Common myeloid progenitor, CD34-positive (primary cell): ENCODE results near the gene DGAT2L6.
"Not testable (repeated sequence)": the region's sequence is repeated elsewhere in the genome, so short reads cannot be mapped to it uniquely, and the experiment has no call there.

Experiments
- CTCF ChIA-PET: fragments of 350-600 bp; sonication (Branson Sonifier 250); formaldehyde crosslinking; loops from one replicate; lab custom pipeline; 2021; ENCODE audit warnings: antibody characterized with exemption; lab: Charles Lee
- POLR2A ChIA-PET: fragments of 350-600 bp; sonication (Branson Sonifier 250); formaldehyde crosslinking; loops from one replicate; lab custom pipeline; 2021; ENCODE audit warnings: antibody characterized with exemption; lab: Charles Lee
- DNase-seq, 3 donors: peaks; one replicate each; pipeline versions ENCODE4 v3.0.0 to v3.0.0-alpha.2; 2013
- H3K27ac ChIP-seq, 2 experiments: 1 replicate in 1 of 2; 2 replicates in 1 of 2; pipeline ENCODE4 v1.7.0; 2013; ENCODE audit warnings: inconsistent platforms in 2 of 2, low read length in 2 of 2, mild to moderate bottlenecking in 2 of 2, low read depth in 1 of 2, moderate library complexity in 1 of 2; ENCODE audit not compliant: severe bottlenecking in 2 of 2, insufficient read depth in 1 of 2, poor library complexity in 1 of 2
- H3K27me3 ChIP-seq, 5 experiments: replicated peaks in 2 of 5; 1 replicate in 3 of 5; 2 replicates in 2 of 5; pipeline versions ENCODE4 v1.6.1 to v1.7.0; 2013; ENCODE audit warnings: low read length in 4 of 5, mild to moderate bottlenecking in 2 of 5, moderate library complexity in 2 of 5, inconsistent platforms in 1 of 5; ENCODE audit not compliant: insufficient read depth in 5 of 5, control insufficient read depth in 4 of 5
- H3K36me3 ChIP-seq, 4 experiments: 1 replicate in 2 of 4; 2 replicates in 2 of 4; pipeline versions ENCODE4 v1.6.1 to v1.7.0; 2013; ENCODE audit warnings: low read length in 3 of 4, control low read depth in 1 of 4, mild to moderate bottlenecking in 1 of 4; ENCODE audit not compliant: control insufficient read depth in 4 of 4, insufficient read depth in 4 of 4
- H3K4me1 ChIP-seq, 4 experiments: 1 replicate in 3 of 4; 2 replicates in 1 of 4; pipeline versions ENCODE4 v1.6.1 to v1.7.1; 2013; ENCODE audit warnings: low read length in 3 of 4, mild to moderate bottlenecking in 3 of 4, control low read depth in 1 of 4, inconsistent platforms in 1 of 4, moderate library complexity in 1 of 4; ENCODE audit not compliant: control insufficient read depth in 4 of 4, insufficient read depth in 4 of 4; ENCODE audit errors: control extremely low read depth in 1 of 4
- H3K4me3 ChIP-seq, 7 experiments: 1 replicate in 4 of 7; 2 replicates in 3 of 7; pipeline versions ENCODE4 v1.5.1 to v1.7.0; 2013; ENCODE audit warnings: mild to moderate bottlenecking in 7 of 7, low read length in 6 of 7, moderate library complexity in 6 of 7, inconsistent platforms in 2 of 7, low read depth in 2 of 7, control low read depth in 1 of 7; ENCODE audit not compliant: insufficient read depth in 4 of 7, control insufficient read depth in 1 of 7; ENCODE audit errors: extremely low read depth in 1 of 7
- H3K9me3 ChIP-seq, 5 experiments: 1 replicate in 4 of 5; 2 replicates in 1 of 5; pipeline versions ENCODE4 v1.6.1 to v1.7.1; 2013; ENCODE audit warnings: low read length in 4 of 5, mild to moderate bottlenecking in 2 of 5, inconsistent platforms in 1 of 5, low read depth in 1 of 5, moderate library complexity in 1 of 5; ENCODE audit not compliant: control insufficient read depth in 4 of 5, insufficient read depth in 2 of 5; ENCODE audit errors: control extremely low read depth in 1 of 5
- WGBS: methylation state at CpG from one replicate; pipeline ENCODE4 v1.1.5; 2013; ENCODE audit not compliant: insufficient coverage; 5-methylcytosine and 5-hydroxymethylcytosine counted together

The DGAT2L6 gene

DNA sequence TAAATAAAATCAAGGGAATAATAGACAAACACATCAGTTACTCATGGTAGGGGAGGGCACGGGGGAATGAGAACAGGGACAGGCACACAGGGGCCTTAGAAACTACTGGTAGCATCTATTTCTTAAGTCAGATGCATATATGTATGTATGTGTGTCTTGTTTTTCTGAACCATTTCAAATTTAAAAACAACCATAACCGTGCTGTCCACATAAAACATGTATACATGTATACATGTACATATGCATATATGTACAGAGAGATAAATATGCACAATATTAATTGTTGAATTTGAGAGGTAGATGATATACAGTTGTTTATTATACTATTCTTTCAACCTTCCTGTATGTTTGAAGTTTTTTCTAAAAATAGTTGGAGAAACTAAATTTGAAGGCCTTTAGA is 49.4 kb downstream of the DGAT2L6 start:
- no peak overlapping the region for H3K27ac ChIP-seq
- H3K36me3 ChIP-seq: no peaks in the 10 kb centered on the region
- no peak for DNase-seq
- POLR2A ChIA-PET: no interaction called here
- H3K9me3 ChIP-seq: no peaks in the 10 kb centered on the region
- no CpG with 5 or more reads among the region's 2 CpGs for WGBS
- CTCF ChIA-PET: no interaction called here
- H3K27me3 ChIP-seq: no peaks in the 10 kb centered on the region
- no peak overlapping the region for H3K4me3 ChIP-seq
- no peaks in the 10 kb centered on the region for H3K4me1 ChIP-seq

GRCh38 chrX:70231666-70232065 is 54.4 kb downstream of the DGAT2L6 start:
- no peak overlapping the region for H3K4me3 ChIP-seq
- 54% methylated on average over 4 of the region's 4 CpGs for WGBS
- no peaks in the 10 kb centered on the region for H3K36me3 ChIP-seq
- no peak overlapping the region for H3K27ac ChIP-seq
- H3K4me1 ChIP-seq: no peaks in the 10 kb centered on the region
- H3K27me3 ChIP-seq: no peaks in the 10 kb centered on the region
- ChIA-PET CTCF (no interaction called here), POLR2A (no interaction called here)
- H3K9me3 ChIP-seq: no peaks in the 10 kb centered on the region
- no peak for DNase-seq

DNA sequence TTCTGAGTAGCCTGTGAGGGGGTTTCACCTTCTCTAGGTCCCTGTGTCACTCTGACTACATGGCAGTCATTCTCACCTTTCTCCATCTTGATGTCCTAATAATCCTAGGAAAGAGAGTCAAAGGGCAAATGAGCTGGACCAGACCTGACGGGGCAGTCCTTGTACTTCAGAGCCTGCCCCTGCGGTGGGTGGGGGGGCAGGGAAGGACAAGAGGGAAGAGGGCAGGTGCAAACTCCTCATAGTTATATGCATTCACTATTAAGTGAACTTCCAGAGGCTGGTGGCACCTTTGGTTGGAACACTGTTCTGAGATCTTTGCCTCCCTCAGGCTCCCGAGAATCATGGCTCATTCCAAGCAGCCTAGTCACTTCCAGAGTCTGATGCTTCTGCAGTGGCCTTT is 57.1 kb downstream of the DGAT2L6 start, which contains the start of gene AWAT1:
AWAT1 (plus strand) TSS at position 301 of the 400 bp plus-strand sequence; CDS start at position 342, 41 bp downstream.
- no peaks in the 10 kb centered on the region for H3K9me3 ChIP-seq
- ChIA-PET POLR2A (no interaction called here), CTCF (no interaction called here)
- no peaks in the 10 kb centered on the region for H3K4me1 ChIP-seq
- H3K27me3 ChIP-seq: no peaks in the 10 kb centered on the region
- WGBS: 79% methylated on average over 1 of the region's 3 CpGs
- no peaks in the 10 kb centered on the region for H3K36me3 ChIP-seq
- H3K27ac ChIP-seq: no peak within 1 kb of the TSS
- DNase-seq: no peak
- no peak within 1 kb of the TSS for H3K4me3 ChIP-seq

GRCh38 chrX:70240751-70241150 is 63.5 kb downstream of the DGAT2L6 start:
- peak in 1 of 3 donors; percentile 1 for DNase-seq
- no peaks in the 10 kb centered on the region for H3K4me1 ChIP-seq
- H3K27me3 ChIP-seq: no peaks in the 10 kb centered on the region
- H3K27ac ChIP-seq: no peak overlapping the region
- 80% methylated on average over 1 of the region's 1 CpG for WGBS
- POLR2A ChIA-PET: no interaction called here
- CTCF ChIA-PET: no interaction called here
- no peak overlapping the region for H3K4me3 ChIP-seq
- H3K36me3 ChIP-seq: no peaks in the 10 kb centered on the region
- no peaks in the 10 kb centered on the region for H3K9me3 ChIP-seq

DNA sequence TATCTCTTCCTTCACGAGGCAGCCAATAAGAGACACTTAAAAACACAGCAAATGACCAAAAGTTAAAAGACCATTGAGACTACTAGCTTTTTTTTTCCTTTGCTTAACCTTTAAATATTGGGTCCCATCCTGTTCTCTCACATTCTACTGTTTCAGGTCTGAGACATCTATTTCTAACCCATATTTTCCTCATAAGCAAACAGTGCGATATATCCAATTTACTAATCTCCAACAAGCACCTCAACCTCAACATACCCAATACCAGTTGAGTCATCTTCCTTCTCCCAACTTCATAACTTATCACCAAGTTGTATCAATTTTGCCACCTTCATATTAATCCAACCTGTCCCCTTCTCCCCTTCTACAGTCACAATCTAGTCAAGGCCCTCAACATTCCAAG is 64.2 kb downstream of the DGAT2L6 start:
- H3K9me3 ChIP-seq: no peaks in the 10 kb centered on the region
- DNase-seq: no peak
- H3K27ac ChIP-seq: no peak overlapping the region
- CTCF ChIA-PET: no interaction called here
- H3K27me3 ChIP-seq: no peaks in the 10 kb centered on the region
- no peaks in the 10 kb centered on the region for H3K36me3 ChIP-seq
- no peaks in the 10 kb centered on the region for H3K4me1 ChIP-seq
- 80% methylated on average over 2 of the region's 2 CpGs for WGBS
- no peak overlapping the region for H3K4me3 ChIP-seq
- POLR2A ChIA-PET: no interaction called here

DNA sequence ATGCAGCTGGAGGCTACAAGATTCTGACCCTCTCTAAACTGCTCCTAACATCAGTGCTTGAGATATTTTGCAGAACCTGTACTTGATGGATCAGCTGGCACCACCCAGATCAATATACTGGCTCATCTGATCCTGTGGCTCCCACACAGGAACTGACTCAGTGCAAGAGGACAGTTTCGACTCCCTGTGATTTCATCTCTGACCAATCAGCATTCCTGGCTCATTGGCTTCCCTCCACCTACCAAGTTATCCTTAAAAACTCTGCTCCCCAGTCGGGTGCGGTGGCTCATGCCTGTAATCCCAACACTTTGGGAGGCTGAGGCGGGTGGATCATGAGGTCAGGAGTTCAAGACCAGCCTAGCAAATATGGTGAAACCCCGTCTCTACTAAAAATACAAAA is 66.3 kb downstream of the DGAT2L6 start:
- H3K27me3 ChIP-seq, POLR2A ChIA-PET, H3K4me1 ChIP-seq, H3K27ac ChIP-seq, H3K36me3 ChIP-seq, H3K4me3 ChIP-seq, DNase-seq, CTCF ChIA-PET, H3K9me3 ChIP-seq: not testable (repeated sequence)
- WGBS: 82% methylated on average over 2 of the region's 5 CpGs

GRCh38 chrX:70244881-70245280 is 67.6 kb downstream of the DGAT2L6 start:
- H3K27ac ChIP-seq: no peak overlapping the region
- no peak for DNase-seq
- POLR2A ChIA-PET: no interaction called here
- no peak overlapping the region for H3K4me3 ChIP-seq
- no peaks in the 10 kb centered on the region for H3K36me3 ChIP-seq
- no peaks in the 10 kb centered on the region for H3K4me1 ChIP-seq
- no peaks in the 10 kb centered on the region for H3K9me3 ChIP-seq
- H3K27me3 ChIP-seq: no peaks in the 10 kb centered on the region
- 85% methylated on average over 3 of the region's 6 CpGs for WGBS
- CTCF ChIA-PET: no interaction called here
